ENCODE measurements around the gene KRT83.

Gene KRT83

GRCh38 chr12:52352951-52353350 lies 31.8 kb upstream of the KRT83 start:
- DNase-seq (ENCODE audit: extremely low read depth, low read depth): no peak
- no peak for TF ChIP-seq CTCF (IDR thresholded peaks at IDR 0.05; ENCODE audit: low read depth, low read length)

- TF ChIP-seq CTCF (IDR thresholded peaks at IDR 0.05; ENCODE audit: low read depth, low read length): no peak
- DNase-seq (ENCODE audit: extremely low read depth, low read depth): no peak
Measured at GRCh38 chr12:52351196-52352059, 30.2 kb upstream of the KRT83 start.

GRCh38 chr12:52350786-52351185 lies 29.6 kb upstream of the KRT83 start:
- TF ChIP-seq CTCF (IDR thresholded peaks at IDR 0.05; ENCODE audit: low read depth, low read length): no peak
- DNase-seq (ENCODE audit: extremely low read depth, low read depth): no peak

- no peak for TF ChIP-seq CTCF (IDR thresholded peaks at IDR 0.05; ENCODE audit: low read depth, low read length)
- no peak for DNase-seq (ENCODE audit: extremely low read depth, low read depth)
Measured at GRCh38 chr12:52350021-52350620, 28.9 kb upstream of the KRT83 start.

- DNase-seq (ENCODE audit: extremely low read depth, low read depth): no peak
- no peak for TF ChIP-seq CTCF (IDR thresholded peaks at IDR 0.05; ENCODE audit: low read depth, low read length)
Measured at GRCh38 chr12:52349196-52349595, 28.0 kb upstream of the KRT83 start.

- no peak for DNase-seq (ENCODE audit: extremely low read depth, low read depth)
- no peak for TF ChIP-seq CTCF (IDR thresholded peaks at IDR 0.05; ENCODE audit: low read depth, low read length)
Measured at GRCh38 chr12:52347551-52348510, 26.6 kb upstream of the KRT83 start.

All from AG09319 (cell line).